T-helper 2 cell treated with Interferon-gamma antibody and Interleukin-4, amounts not matched to agents 5 μg/mL and 100 μg/mL, for 36 hours (primary cell): Measurements from ENCODE around the gene PLA2G6.
"Not testable (repeated sequence)": the region's sequence is repeated elsewhere in the genome, so short reads cannot be mapped to it uniquely, and the experiment has no call there.

Experiments used
- DNase-seq: peaks from one replicate; pipeline ENCODE4 v3.0.0; 2021; ENCODE audit warnings: low spot score
- H3K27ac Mint-ChIP-seq: one replicate; pipeline ENCODE4 v1.8.0; 2021; ENCODE audit warnings: mild to moderate bottlenecking, mixed read lengths
- H3K27me3 Mint-ChIP-seq: one replicate; pipeline ENCODE4 v1.8.0; 2021; ENCODE audit warnings: low read depth, mixed read lengths
- H3K36me3 Mint-ChIP-seq: one replicate; pipeline ENCODE4 v1.8.0; 2021; ENCODE audit warnings: low read depth, mixed read lengths
- H3K4me1 Mint-ChIP-seq: one replicate; pipeline ENCODE4 v1.8.0; 2021; ENCODE audit warnings: low read depth, mixed read lengths
- H3K4me3 Mint-ChIP-seq: one replicate; pipeline ENCODE4 v1.8.0; 2022; ENCODE audit warnings: mild to moderate bottlenecking, moderate library complexity, mixed read lengths
- H3K9me3 Mint-ChIP-seq: one replicate; pipeline ENCODE4 v1.8.0; 2021; ENCODE audit warnings: mixed read lengths

Gene PLA2G6

DNA sequence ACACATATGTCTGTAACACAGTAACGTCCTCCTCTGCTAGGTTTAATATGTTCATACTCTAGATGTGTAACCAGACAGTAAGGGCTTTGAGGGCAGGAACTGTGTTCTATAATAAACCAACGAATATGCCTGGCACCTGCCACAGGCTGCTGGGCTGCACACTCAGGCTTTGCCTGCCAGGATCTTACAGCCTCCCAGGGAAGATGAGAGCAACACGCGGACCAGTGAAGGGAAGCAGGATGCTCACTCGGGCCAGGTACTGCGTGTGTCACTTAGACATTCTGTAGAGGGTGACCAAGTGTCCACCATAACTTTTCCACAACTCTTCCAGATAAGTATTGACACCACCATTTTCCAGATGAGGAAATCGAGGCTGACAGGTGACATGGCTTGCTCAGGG lies 49.5 kb downstream of the PLA2G6 start:
- Mint-ChIP-seq H3K4me1 (no peaks in the 10 kb centered on the region), H3K9me3 (no peaks in the 10 kb centered on the region), H3K27me3 (no peaks in the 10 kb centered on the region), H3K27ac (no peak overlapping the region), H3K36me3 (peaks cover 4% of the 10 kb centered on the region), H3K4me3 (no peak overlapping the region)
- DNase-seq: no peak

- Mint-ChIP-seq H3K4me1 (no peaks in the 10 kb centered on the region), H3K27me3 (no peaks in the 10 kb centered on the region), H3K9me3 (no peaks in the 10 kb centered on the region), H3K4me3 (no peak overlapping the region), H3K27ac (no peak overlapping the region), H3K36me3 (peaks cover 4% of the 10 kb centered on the region)
- no peak for DNase-seq
Measured at GRCh38 chr22:38131399-38131798, 50.2 kb downstream of the PLA2G6 start.

GRCh38 chr22:38129856-38130255 lies 51.8 kb downstream of the PLA2G6 start:
- no peak for DNase-seq
- Mint-ChIP-seq H3K27ac (no peak overlapping the region), H3K9me3 (no peaks in the 10 kb centered on the region), H3K36me3 (peaks cover 4% of the 10 kb centered on the region), H3K4me3 (no peak overlapping the region), H3K27me3 (no peaks in the 10 kb centered on the region), H3K4me1 (no peaks in the 10 kb centered on the region)

DNA sequence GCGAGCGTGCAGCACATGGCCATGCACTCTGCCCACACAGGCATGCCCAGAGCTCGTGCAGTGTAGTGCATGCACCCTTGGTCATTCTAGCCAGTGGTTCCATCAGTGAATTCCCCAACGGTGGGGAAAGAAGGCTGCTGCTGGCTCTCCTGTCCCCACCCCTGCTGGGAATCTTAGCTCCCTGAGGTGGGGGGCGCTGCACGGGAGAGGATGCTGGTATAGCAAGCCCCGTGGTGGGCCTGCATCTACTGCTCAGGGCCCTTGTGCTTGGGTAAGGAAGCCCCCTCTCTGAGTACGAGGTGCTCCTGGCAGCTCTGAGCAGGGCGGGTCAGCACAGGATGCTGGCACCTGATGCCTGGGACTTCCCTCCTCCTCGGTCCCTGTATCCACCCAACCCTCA lies 52.6 kb downstream of the PLA2G6 start:
- Mint-ChIP-seq H3K27ac (no peak overlapping the region), H3K9me3 (no peaks in the 10 kb centered on the region), H3K4me1 (peaks cover 5% of the 10 kb centered on the region), H3K36me3 (peaks cover 2% of the 10 kb centered on the region), H3K4me3 (no peak overlapping the region), H3K27me3 (no peaks in the 10 kb centered on the region)
- DNase-seq: no peak

DNA sequence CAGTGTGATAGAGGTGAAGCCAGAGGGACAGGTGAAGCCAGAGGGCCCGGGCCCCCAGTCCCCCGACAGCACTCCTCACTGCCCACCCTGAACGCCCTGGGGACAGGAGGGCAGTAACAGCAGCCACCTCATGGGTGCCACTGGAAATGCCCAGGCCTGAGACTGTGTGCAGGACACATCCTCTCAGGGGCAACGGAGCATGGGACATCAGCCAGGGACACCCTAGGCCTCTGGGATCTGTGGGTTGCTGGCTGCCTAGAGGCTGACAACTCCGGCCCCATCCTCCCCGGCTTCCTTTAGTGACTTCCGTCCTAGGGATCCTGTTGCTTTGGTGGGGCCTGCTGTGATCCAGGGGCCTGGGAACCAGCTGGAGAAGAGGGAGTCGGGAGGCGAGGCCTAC lies 53.8 kb downstream of the PLA2G6 start:
- peaks cover 5% of the 10 kb centered on the region for H3K4me1 Mint-ChIP-seq
- no peak overlapping the region for H3K27ac Mint-ChIP-seq
- H3K36me3 Mint-ChIP-seq: no peaks in the 10 kb centered on the region
- no peak for DNase-seq
- H3K27me3 Mint-ChIP-seq: no peaks in the 10 kb centered on the region
- H3K4me3 Mint-ChIP-seq: no peak overlapping the region
- H3K9me3 Mint-ChIP-seq: no peaks in the 10 kb centered on the region

DNA sequence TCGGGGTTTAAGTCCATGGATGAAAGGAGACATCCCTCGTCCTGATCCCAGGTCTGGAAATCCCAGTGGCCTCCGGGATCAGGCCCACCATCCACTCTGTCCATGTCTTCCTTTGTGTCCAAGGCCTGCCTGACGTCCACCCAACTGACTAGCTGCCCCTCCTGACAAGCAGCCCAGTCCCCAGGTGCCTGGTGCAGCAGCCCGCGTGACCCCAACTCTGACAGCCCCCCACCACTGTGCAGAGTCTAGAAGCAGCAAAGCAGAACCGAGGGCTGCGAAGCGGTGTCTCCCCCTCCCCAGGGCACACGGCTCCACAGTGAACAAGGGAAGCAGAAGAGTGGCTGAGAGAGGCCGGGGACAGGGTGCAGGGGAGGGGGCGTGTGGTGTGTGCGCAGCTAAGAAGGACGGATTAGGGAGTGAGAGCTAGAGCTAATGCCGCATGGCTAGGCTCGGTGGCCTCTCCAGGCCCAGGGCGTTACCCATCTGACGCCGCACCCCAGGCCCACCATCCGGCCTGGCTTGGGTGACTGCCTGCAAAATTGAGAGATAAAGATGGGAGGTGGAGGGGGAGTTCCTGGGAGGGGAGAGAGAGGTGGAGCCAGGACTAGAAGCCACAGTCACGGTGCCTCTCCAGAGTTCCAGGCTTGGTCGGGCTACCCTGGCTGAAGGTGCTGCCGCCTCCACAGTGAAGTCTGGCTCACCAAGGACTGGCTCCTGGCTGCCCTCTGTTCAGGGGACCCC lies 54.5 kb downstream of the PLA2G6 start:
- DNase-seq: no peak
- Mint-ChIP-seq H3K27ac (no peak overlapping the region), H3K36me3 (no peaks in the 10 kb centered on the region), H3K4me3 (no peak overlapping the region), H3K27me3 (no peaks in the 10 kb centered on the region), H3K4me1 (peaks cover 5% of the 10 kb centered on the region), H3K9me3 (no peaks in the 10 kb centered on the region)

- Mint-ChIP-seq H3K27ac (no peak overlapping the region), H3K4me3 (no peak overlapping the region), H3K36me3 (no peaks in the 10 kb centered on the region), H3K27me3 (no peaks in the 10 kb centered on the region), H3K4me1 (peaks cover 5% of the 10 kb centered on the region), H3K9me3 (no peaks in the 10 kb centered on the region)
- no peak for DNase-seq
Measured at GRCh38 chr22:38125751-38126201, 55.9 kb downstream of the PLA2G6 start.

- Mint-ChIP-seq H3K4me1 (peaks cover 5% of the 10 kb centered on the region), H3K36me3 (no peaks in the 10 kb centered on the region), H3K4me3 (no peak overlapping the region)
Measured at GRCh38 chr22:38125038-38125610, 56.5 kb downstream of the PLA2G6 start.

GRCh38 chr22:38124236-38124974 lies 57.2 kb downstream of the PLA2G6 start:
- Mint-ChIP-seq H3K27ac (no peak overlapping the region), H3K27me3 (no peaks in the 10 kb centered on the region), H3K36me3 (no peaks in the 10 kb centered on the region), H3K4me3 (no peak overlapping the region), H3K4me1 (peaks cover 5% of the 10 kb centered on the region), H3K9me3 (no peaks in the 10 kb centered on the region)
- DNase-seq: no peak

More at GRCh38 chr22:38125038-38125610, 56.5 kb downstream of the PLA2G6 start:
- Mint-ChIP-seq H3K9me3 (no peaks in the 10 kb centered on the region), H3K27me3 (no peaks in the 10 kb centered on the region), H3K27ac (no peak overlapping the region)
- DNase-seq: no peak

GRCh38 chr22:38122616-38123015 lies 59.0 kb downstream of the PLA2G6 start:
- Mint-ChIP-seq H3K9me3 (no peaks in the 10 kb centered on the region), H3K36me3 (no peaks in the 10 kb centered on the region), H3K4me3 (no peak overlapping the region), H3K27ac (no peak overlapping the region), H3K27me3 (no peaks in the 10 kb centered on the region), H3K4me1 (peaks cover 5% of the 10 kb centered on the region)
- no peak for DNase-seq

DNA sequence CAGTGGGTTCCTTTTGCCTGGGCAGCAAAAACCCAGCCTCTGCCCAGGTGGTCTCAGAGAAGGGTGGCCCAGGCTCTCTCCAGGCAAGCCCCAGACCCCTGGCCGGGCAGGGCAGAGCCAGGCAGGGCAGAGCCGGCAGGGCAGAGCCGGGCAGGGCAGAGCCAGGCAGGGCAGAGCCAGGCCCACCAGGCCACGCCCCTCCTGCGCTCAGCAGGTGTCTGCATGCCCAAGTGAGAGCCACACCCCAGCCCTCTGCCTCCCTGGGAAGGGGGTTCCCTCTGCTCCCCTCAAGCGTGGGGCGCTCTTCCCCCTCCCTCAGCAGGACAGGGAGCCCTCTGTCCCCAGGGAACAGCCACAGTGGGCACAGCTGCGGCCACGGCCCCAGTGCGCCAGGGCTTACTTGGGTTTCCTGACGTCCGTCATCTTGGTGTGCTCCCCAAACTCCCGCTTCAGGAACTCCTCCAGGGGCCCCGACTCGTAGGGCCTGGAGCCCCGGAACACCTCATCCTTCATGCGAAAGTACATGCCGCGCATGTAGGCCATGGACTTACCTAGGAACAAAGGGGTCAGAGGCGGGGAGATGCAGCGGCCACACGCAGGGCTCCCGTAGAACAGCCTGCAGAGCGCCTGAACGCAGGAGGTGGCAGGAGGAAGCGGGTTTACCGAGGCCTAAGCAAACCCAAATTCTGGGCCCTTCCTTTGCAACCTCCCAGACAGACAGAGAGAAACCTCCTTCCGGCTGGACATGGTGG lies 61.1 kb downstream of the PLA2G6 start:
- no peak for DNase-seq
- H3K9me3 Mint-ChIP-seq: no peaks in the 10 kb centered on the region
- H3K36me3 Mint-ChIP-seq: no peaks in the 10 kb centered on the region
- H3K4me3 Mint-ChIP-seq: no peak overlapping the region
- H3K4me1 Mint-ChIP-seq: peaks cover 5% of the 10 kb centered on the region
- H3K27me3 Mint-ChIP-seq: no peaks in the 10 kb centered on the region
- H3K27ac Mint-ChIP-seq: no peak overlapping the region

GRCh38 chr22:38118747-38119146 lies 62.9 kb downstream of the PLA2G6 start:
- H3K4me1 Mint-ChIP-seq, H3K36me3 Mint-ChIP-seq, H3K4me3 Mint-ChIP-seq, H3K27me3 Mint-ChIP-seq, DNase-seq, H3K27ac Mint-ChIP-seq, H3K9me3 Mint-ChIP-seq: not testable (repeated sequence)

DNA sequence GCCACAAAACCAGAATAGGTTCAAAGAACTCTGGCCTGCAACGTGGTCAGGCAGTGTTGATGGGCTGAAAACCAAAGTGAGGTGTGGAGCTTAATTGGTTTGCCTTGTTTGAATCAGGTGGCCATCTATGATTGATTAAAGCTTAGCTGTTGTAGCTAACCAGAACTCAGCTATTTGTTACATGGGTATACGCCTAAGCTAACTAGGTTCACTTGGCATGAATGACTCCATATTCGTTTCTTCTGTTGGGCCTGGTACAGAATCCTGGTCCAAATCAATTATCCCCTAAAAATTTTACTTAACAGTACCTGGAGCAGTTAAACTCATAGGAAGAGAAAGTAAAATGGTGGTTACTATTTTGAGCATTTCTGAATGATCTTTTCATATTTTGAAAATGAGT lies 63.4 kb downstream of the PLA2G6 start:
- Mint-ChIP-seq H3K9me3 (no peaks in the 10 kb centered on the region), H3K4me3 (no peak overlapping the region), H3K4me1 (peaks cover 2% of the 10 kb centered on the region), H3K27me3 (no peaks in the 10 kb centered on the region), H3K36me3 (peaks cover 2% of the 10 kb centered on the region), H3K27ac (no peak overlapping the region)
- DNase-seq: no peak

DNA sequence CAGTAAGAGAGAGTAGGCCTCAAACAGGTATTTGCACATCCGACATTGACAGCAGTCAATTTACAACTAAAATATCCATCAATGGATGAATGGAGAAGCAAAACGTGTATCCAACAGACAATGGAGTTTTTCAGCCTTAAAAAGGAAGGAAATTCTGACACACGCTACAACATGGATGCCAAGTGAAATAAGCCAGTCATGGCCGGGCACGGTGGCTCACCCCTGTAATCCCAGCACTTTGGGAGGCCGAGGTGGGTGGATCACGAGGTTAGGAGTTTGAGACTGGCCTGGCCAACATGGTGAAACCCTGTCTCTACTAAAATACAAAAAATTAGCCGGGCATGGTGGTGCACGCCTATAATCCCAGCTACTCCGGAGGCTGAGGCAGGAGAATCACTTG lies 64.1 kb downstream of the PLA2G6 start:
- not testable (repeated sequence) for H3K4me3 Mint-ChIP-seq, H3K27ac Mint-ChIP-seq, H3K4me1 Mint-ChIP-seq, H3K9me3 Mint-ChIP-seq, H3K27me3 Mint-ChIP-seq, DNase-seq, H3K36me3 Mint-ChIP-seq
